BE2C (cell line): ENCODE results near the gene F11R.

Experiments used
- DNase-seq: peaks from one replicate; pipeline ENCODE4 v3.0.0-alpha.2; 2020
- H3K27me3 ChIP-seq: fragments of 250-450 bp; sonication (Bioruptor Pico); 2 replicates; pipeline ENCODE4 v1.5.1; 2020; ENCODE audit warnings: mild to moderate bottlenecking
- H3K36me3 ChIP-seq: fragments of 250-450 bp; sonication (Bioruptor Pico); 2 replicates; pipeline ENCODE4 v1.5.1; 2020; ENCODE audit warnings: mild to moderate bottlenecking
- H3K4me1 ChIP-seq: fragments of 250-450 bp; sonication (Bioruptor Pico); 2 replicates; pipeline ENCODE4 v1.5.1; 2020
- H3K4me3 ChIP-seq: 2 replicates; pipeline ENCODE4 v1.5.1; 2011; ENCODE audit warnings: low read depth, low read length
- H3K9me3 ChIP-seq: fragments of 250-450 bp; sonication (Bioruptor Pico); 2 replicates; pipeline ENCODE4 v1.5.1; 2020
- TF ChIP-seq, protein P1 (sequence below): IDR thresholded peaks from 2 replicates; pipeline ENCODE4 v1.5.1; 2012; ENCODE audit warnings: mild to moderate bottlenecking, low read depth, low read length

Gene F11R

DNA sequence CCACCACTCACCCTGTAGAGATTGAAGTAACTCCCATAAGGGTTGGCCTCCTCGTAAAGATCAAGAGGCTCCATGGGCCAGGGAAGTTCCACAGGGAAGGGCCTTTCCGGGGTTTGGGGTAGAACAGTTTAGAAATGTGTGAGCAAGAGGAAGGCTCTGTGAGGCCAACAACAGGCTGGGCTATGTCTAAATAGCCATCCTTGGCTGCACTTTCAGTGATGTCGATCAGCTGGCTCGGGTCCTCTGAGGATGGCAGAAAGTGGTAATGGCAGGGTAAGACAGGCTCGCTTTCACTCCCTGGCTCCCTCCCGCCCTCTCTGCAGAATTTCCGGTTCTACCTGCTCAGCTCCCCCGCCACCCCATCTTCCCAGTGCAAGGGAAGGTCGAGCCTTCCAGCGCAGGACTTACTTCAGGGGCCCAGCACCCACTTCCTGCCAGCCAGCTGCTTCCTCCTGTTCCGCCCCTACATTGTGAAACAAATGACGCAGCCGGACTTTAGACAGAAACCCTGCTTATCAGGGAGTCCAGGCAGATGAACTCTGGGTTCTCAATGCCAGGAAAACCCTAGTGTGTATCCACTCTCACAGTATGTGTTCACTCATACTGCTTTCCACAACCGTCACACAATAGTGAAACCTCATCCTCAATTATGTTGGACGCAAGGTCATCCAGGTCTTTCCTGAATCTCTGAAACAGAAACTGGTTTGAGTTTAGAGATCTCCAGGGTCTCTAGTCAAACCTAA, 7.3 kb downstream of the F11R start:
- H3K9me3 ChIP-seq, result no peaks in the 10 kb centered on the region
- DNase-seq, result no peak
- H3K36me3 ChIP-seq, result no peaks in the 10 kb centered on the region
- peaks cover 2% of the 10 kb centered on the region; the same call in 1 of the 2 replicates for H3K27me3 ChIP-seq
- TF ChIP-seq, protein P1, sequence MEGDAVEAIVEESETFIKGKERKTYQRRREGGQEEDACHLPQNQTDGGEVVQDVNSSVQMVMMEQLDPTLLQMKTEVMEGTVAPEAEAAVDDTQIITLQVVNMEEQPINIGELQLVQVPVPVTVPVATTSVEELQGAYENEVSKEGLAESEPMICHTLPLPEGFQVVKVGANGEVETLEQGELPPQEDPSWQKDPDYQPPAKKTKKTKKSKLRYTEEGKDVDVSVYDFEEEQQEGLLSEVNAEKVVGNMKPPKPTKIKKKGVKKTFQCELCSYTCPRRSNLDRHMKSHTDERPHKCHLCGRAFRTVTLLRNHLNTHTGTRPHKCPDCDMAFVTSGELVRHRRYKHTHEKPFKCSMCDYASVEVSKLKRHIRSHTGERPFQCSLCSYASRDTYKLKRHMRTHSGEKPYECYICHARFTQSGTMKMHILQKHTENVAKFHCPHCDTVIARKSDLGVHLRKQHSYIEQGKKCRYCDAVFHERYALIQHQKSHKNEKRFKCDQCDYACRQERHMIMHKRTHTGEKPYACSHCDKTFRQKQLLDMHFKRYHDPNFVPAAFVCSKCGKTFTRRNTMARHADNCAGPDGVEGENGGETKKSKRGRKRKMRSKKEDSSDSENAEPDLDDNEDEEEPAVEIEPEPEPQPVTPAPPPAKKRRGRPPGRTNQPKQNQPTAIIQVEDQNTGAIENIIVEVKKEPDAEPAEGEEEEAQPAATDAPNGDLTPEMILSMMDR, result no peak
- no peaks in the 10 kb centered on the region for H3K4me1 ChIP-seq
- no peak overlapping the region for H3K4me3 ChIP-seq

DNA sequence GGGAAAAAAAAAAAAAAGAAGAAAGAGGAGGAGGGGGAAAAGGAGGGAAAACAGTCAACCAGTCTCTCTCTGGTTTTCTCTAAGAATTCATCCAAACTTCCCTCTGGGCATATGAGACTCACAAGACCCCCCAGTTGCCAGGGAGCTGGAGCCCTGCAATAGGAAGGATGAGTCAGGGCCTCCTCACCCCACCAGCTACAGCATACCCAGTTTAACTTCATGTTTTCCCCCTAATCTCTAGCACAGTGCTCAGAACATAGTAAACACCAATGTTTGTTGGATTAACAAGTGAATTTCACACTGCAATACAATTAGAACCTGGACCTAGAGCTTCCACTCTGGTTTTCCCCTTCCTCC, 7.8 kb downstream of the F11R start:
- DNase-seq, result no peak
- no peak overlapping the region for H3K4me3 ChIP-seq

DNA sequence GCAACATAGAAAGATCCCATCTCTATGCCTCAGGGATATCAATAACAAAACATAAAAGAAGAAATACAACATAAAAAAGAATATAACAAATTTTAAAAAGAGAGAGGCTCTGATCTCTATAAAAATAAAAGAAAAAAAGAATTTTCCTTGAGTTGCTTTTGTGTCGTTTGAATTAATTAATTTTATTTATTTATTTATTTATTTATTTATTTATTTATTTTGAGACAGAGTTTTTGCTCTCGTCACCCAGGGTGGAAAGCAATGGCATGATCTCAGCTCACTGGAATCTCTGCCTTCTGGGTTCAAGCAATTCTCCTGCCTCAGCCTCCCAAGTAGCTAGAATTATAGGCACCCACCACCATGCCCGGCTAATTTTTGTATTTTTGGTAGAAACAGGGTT, 8.5 kb downstream of the F11R start:
- H3K27me3 ChIP-seq, result no peaks in the 10 kb centered on the region
- TF ChIP-seq, protein P1, result no peak

More for the DNA sequence above, 7.8 kb downstream of the F11R start:
- H3K36me3 ChIP-seq, result no peaks in the 10 kb centered on the region
- no peaks in the 10 kb centered on the region for H3K4me1 ChIP-seq
- no peaks in the 10 kb centered on the region for H3K27me3 ChIP-seq
- H3K9me3 ChIP-seq, result no peaks in the 10 kb centered on the region
- TF ChIP-seq, protein P1, result no peak

DNA sequence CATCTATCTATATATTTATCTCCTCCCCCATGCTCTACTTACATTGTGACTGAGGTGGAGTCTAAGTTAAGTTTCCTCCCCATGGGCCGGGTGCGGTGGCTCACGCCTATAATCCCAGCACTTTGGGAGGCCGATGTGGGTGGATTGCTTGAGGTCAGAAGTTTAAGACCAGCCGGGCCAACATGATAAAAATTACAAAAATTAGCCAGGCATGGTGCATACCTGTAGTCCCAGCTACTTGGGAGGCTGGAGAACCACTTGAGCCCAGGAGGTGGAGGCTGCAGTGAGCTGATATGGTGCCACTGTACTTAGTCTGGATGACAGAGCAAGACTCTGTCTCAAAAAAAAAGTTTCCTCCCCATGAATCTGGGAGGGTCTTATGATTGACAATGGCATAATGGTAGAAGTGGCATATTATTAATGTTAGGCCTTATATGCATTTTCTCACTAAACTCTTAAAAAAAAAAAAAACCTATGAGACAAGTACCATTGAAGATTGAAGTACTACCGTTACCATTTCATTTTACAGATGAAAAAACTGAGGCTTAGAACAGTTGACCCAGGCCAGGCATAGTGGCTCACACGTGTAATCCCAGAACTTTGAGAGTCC, 11.2 kb downstream of the F11R start:
- Histone ChIP-seq H3K36me3 (no peaks in the 10 kb centered on the region), H3K9me3 (no peaks in the 10 kb centered on the region), H3K4me1 (no peaks in the 10 kb centered on the region), H3K27me3 (no peaks in the 10 kb centered on the region), H3K4me3 (no peak overlapping the region)
- TF ChIP-seq, protein P1, result no peak
- DNase-seq, result no peak

More for the DNA sequence above, 8.5 kb downstream of the F11R start:
- no peaks in the 10 kb centered on the region for H3K36me3 ChIP-seq
- no peak overlapping the region for H3K4me3 ChIP-seq
- no peak for DNase-seq
- no peaks in the 10 kb centered on the region for H3K9me3 ChIP-seq
- H3K4me1 ChIP-seq, result no peaks in the 10 kb centered on the region

DNA sequence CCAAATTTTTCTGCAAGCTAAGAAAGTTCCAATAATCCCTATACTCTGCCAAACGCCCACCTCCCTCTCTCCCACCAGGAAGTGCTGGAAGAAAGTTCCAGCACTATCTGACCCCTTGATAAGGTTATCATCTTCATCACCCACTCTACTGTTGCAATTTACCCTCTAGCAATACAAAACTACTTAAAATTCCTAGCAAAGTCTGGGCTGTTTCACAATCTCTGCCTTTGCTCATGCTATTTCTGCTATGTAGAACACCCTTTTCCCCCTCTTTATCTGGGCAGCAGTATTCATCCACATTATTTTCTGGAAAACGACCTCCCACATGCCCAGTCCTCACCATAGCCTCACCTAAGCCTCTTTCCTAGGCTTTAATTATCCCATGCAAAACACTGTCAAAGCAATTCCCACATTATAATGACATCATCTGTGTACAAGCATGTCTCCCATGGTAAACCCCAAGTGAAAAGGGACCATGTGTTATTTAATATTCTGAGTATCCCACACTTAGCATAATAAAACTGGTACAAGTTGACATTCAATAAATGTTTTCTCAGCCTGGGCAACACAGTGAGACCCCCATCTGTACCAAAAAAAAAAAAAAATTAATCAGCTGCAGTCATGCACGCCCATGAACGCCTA, 12.0 kb downstream of the F11R start:
- H3K4me3 ChIP-seq, result no peak overlapping the region
- H3K9me3 ChIP-seq, result no peaks in the 10 kb centered on the region
- no peak for DNase-seq
- H3K27me3 ChIP-seq, result no peaks in the 10 kb centered on the region
- TF ChIP-seq, protein P1, result no peak
- H3K36me3 ChIP-seq, result no peaks in the 10 kb centered on the region
- H3K4me1 ChIP-seq, result no peaks in the 10 kb centered on the region

DNA sequence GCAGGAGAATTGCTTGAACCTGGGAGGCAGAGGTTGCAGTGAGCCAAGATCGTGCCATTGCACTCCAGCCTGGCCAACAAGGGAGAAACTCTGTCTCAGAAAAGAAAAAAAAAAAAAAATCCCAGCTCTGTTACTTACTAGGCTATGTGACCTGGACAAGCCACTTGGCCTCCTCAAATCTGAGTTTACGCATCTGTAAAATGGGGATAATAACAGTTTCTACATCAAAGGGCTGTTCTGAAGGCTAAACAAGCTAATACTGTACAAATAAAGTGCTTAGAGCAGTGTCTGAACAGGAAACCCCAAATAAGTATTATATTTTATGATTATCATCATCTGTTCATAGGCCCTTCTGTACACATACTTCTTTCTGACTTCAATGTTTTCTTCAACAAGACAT, 13.6 kb downstream of the F11R start:
- TF ChIP-seq, protein P1, result no peak
- Histone ChIP-seq H3K4me1 (no peaks in the 10 kb centered on the region), H3K9me3 (no peaks in the 10 kb centered on the region), H3K36me3 (no peaks in the 10 kb centered on the region), H3K4me3 (no peak overlapping the region), H3K27me3 (no peaks in the 10 kb centered on the region)
- no peak for DNase-seq
